Activated CD8-positive, alpha-beta memory T cell treated with anti-CD3 and anti-CD28 coated beads, Interleukin-2, amount 10 ng/mL, durations not matched to agents 7 days and 5 days (primary cell): ENCODE measurements around the gene IQCN. TPM values are rescaled to one million over a fixed set of nuclear protein-coding genes. Genes with fewer than 3 reads are reported as not detected.
"Not testable (repeated sequence)": the region's sequence is repeated elsewhere in the genome, so short reads cannot be mapped to it uniquely, and the experiment has no call there.

ENCODE experiments used
- ATAC-seq: fragments of 150-1000 bp; cut with Tn5 transposase; one replicate; pipeline ENCODE4 v1.10.0; 2021; ENCODE audit warnings: moderate library complexity
- CTCF ChIA-PET: fragments of 350-600 bp; sonication (Branson Sonifier 250); formaldehyde crosslinking; loops from one replicate; lab custom pipeline; 2021; ENCODE audit warnings: antibody characterized with exemption; lab: Charles Lee
- DNase-seq: peaks from one replicate; pipeline ENCODE4 v3.0.0-alpha.2; 2020
- H3K27ac Mint-ChIP-seq: one replicate; pipeline ENCODE4 v1.8.0; 2021; ENCODE audit warnings: mild to moderate bottlenecking, mixed read lengths
- H3K27me3 Mint-ChIP-seq: one replicate; pipeline ENCODE4 v1.8.0; 2021; ENCODE audit warnings: mixed read lengths
- H3K36me3 Mint-ChIP-seq: one replicate; pipeline ENCODE4 v1.8.0; 2021; ENCODE audit warnings: mild to moderate bottlenecking, mixed read lengths
- H3K4me1 Mint-ChIP-seq: one replicate; pipeline ENCODE4 v1.8.0; 2021; ENCODE audit warnings: mixed read lengths
- H3K4me3 Mint-ChIP-seq: one replicate; pipeline ENCODE4 v1.8.0; 2021; ENCODE audit warnings: mild to moderate bottlenecking, moderate library complexity, mixed read lengths
- H3K9me3 Mint-ChIP-seq: one replicate; pipeline ENCODE4 v1.8.0; 2022; ENCODE audit warnings: low read depth, mixed read lengths
- microRNA-seq: library from miRNA; unstranded; fragments of <30 nt; microRNA quantifications from one replicate; pipeline ENCODE4 v1.2.0, GENCODE V29; 2022
- total RNA-seq, 2 experiments: library from RNA; stranded (reverse); gene quantifications; one replicate each; pipeline ENCODE4 v1.2.3, GENCODE V29; 2021

The IQCN gene
- total RNA-seq, 2 experiments from 2014 or later = 2.2 to 3.1 TPM

DNA sequence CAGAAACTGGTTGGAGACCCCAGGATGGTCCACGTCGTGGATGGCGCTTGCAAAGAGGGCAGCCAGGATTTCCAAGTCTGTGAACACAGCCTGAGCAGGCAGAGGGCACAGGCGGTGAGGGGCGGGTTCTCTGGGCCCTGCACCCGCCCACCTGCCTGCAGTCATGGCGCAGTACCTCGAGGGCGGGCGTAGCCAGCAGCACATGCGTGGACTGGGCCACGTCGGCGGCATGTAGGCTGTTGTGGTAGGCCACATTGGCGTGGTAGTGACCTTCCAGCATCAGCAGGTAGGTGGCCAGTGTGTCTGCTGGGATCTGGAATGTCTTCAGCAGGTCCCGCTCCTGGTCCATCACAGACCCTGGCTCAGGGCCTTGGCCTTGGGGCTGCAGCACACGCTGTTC lies 56.1 kb downstream of the IQCN start:
- CTCF ChIA-PET = interaction anchor here (1.3 kb wide), 1 partner anchor 34 kb away, joined by 3 read pairs; no protein-coding TSS in a partner anchor
- no peak for DNase-seq
- no peak overlapping the region for H3K27ac Mint-ChIP-seq
- H3K4me3 Mint-ChIP-seq = no peak overlapping the region
- no peaks in the 10 kb centered on the region for H3K9me3 Mint-ChIP-seq
- peaks cover 10% of the 10 kb centered on the region for H3K4me1 Mint-ChIP-seq
- no peak for ATAC-seq
- H3K27me3 Mint-ChIP-seq = peaks cover 24% of the 10 kb centered on the region
- no peaks in the 10 kb centered on the region for H3K36me3 Mint-ChIP-seq

DNA sequence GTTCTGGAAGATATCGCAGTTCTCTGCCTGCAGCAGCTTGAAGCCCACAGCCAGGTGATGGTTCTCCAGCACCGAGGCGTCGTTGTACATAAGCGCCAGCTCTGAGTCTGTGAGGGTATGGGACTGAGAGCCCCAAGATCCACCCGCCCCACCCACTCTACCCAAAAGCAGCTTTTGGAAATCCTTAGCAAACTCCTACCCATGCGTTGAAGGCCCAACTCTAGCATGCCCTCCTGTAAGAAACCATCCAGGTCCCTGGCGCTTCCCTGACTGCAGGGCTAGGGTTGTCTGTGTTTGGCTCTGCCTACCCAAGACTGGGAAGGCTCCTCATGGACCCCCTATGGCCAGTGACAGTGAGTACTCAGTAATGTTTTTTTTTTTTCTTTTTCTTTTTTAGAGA lies 57.5 kb downstream of the IQCN start:
- H3K27ac Mint-ChIP-seq = no peak overlapping the region
- CTCF ChIA-PET = interaction anchor here (0.9 to 1.3 kb wide), 2 partner anchors 35 to 195 kb away, joined by 3 to 4 read pairs; no protein-coding TSS in a partner anchor

GRCh38 chr19:18214779-18215433 lies 59.3 kb downstream of the IQCN start:
- Mint-ChIP-seq H3K27me3 (peaks cover 5% of the 10 kb centered on the region), H3K36me3 (no peaks in the 10 kb centered on the region), H3K4me1 (peaks cover 9% of the 10 kb centered on the region), H3K27ac (no peak overlapping the region), H3K4me3 (no peak overlapping the region), H3K9me3 (no peaks in the 10 kb centered on the region)
- CTCF ChIA-PET = interaction anchor here (0.7 to 1.4 kb wide), 2 partner anchors 9 to 10 kb away, joined by 3 read pairs; no protein-coding TSS in a partner anchor
- no peak for DNase-seq
- peak; percentile 59 for ATAC-seq

More for the DNA sequence above, 57.5 kb downstream of the IQCN start:
- DNase-seq (no peak), ATAC-seq (no peak)
- Mint-ChIP-seq H3K36me3 (no peaks in the 10 kb centered on the region), H3K27me3 (peaks cover 18% of the 10 kb centered on the region), H3K4me1 (peaks cover 10% of the 10 kb centered on the region), H3K4me3 (no peak overlapping the region), H3K9me3 (no peaks in the 10 kb centered on the region)

DNA sequence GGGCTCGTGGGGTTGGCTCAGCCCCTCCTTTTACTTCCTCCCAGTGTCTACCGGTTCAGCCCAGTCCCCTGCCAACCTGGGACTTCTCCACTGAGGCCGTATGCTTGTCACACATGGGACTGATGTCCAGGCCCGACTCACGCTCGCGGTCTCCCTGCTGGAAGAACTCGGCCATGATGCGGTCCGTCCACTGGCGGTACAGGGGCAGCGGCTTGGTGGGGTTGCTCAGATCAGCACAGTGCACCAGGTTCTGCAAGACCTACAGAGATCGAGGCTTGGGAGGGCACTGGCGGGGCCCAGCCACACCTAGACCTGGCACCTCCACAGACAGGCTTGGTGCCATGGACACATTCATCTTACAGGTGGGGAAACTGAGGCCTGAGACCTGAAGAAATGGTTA lies 62.6 kb downstream of the IQCN start:
- H3K27me3 Mint-ChIP-seq = peaks cover 7% of the 10 kb centered on the region
- ATAC-seq (no peak), DNase-seq (no peak)
- peaks cover 6% of the 10 kb centered on the region for H3K4me1 Mint-ChIP-seq
- no peaks in the 10 kb centered on the region for H3K9me3 Mint-ChIP-seq
- H3K27ac Mint-ChIP-seq = no peak overlapping the region
- no peaks in the 10 kb centered on the region for H3K36me3 Mint-ChIP-seq
- CTCF ChIA-PET = interaction anchor here (1.9 kb wide), 1 partner anchor 40 kb away, joined by 6 read pairs; no protein-coding TSS in a partner anchor
- H3K4me3 Mint-ChIP-seq = no peak overlapping the region

DNA sequence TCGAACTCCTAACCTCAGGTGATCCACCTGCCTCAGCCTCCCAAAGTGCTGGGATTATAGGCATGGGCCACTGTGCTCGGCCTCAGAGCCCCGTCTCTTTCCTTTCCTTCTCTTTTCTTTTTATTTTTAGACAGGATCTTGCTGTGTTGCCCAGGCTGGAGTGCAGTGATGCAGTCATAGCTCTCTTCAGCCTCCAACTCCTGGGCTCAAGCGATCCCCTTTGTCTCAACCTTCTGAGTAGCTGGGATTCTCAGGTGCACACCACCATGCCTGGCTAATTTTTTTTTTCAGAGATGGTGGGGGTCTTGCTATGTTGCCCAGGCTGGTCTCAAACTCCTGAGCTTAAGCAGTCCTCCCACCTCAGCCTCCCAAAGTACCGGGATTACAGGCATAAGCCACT lies 64.3 kb downstream of the IQCN start:
- ATAC-seq, DNase-seq, H3K9me3 Mint-ChIP-seq, H3K4me1 Mint-ChIP-seq, H3K36me3 Mint-ChIP-seq, H3K27ac Mint-ChIP-seq, H3K27me3 Mint-ChIP-seq, H3K4me3 Mint-ChIP-seq: not testable (repeated sequence)
- CTCF ChIA-PET = interaction anchor here (1.4 to 9.9 kb wide), 7 partner anchors 22 to 202 kb away, joined by 3 to 166 read pairs (median 5); a partner anchor contains a TSS

DNA sequence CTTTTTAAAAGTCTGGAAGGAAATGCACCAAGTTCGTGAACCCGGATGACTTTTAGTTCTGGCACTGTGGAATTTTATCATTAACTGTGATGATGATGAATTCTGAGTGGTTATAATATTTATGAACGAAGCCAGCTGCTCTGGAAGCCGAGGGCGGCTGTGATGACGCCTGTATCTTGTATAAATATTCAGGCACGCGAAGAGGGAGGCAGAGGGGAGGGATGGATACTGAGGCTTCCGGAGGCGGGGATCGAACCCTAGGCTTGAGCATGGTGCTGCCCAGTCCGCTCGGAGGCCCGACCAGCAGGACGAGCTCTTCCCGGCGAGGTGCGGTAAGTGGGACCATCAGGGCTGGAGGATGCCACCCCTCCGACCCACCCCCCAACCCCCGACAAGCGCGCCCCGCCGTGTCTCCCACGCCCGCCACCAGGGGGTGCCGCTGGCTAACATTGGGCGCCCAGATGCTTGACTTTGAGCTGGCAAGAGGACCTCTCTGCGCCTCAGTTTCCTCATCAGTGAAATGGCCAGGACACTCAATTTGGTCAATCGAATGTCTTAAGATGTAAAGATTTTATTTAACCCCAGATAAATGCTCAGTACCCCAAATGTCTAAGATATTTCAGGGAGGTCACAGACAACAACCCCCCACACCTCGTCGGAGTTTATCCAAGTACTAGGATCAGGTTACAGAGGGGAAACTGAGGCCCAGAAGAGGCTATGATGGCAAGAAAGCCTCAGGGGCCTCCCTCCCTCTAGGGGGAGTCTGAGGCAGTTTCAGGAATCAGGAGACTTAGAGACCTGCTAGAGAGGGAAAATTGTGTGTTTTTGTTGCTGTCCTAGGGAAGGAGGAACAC lies 65.9 kb downstream of the IQCN start:
- CTCF ChIA-PET = interaction anchor here (0.6 to 9.9 kb wide), 14 partner anchors 16 to 206 kb away, joined by 3 to 166 read pairs (median 4); partner anchors contain the start of gene IQCN
- H3K36me3 Mint-ChIP-seq = no peaks in the 10 kb centered on the region
- no peak overlapping the region for H3K4me3 Mint-ChIP-seq
- H3K9me3 Mint-ChIP-seq = no peaks in the 10 kb centered on the region
- ATAC-seq (no peak), DNase-seq (peak; percentile 59)
- H3K4me1 Mint-ChIP-seq = peaks cover 6% of the 10 kb centered on the region
- H3K27ac Mint-ChIP-seq = no peak overlapping the region
- H3K27me3 Mint-ChIP-seq = peaks cover 7% of the 10 kb centered on the region

Small RNA genes within 50 kb of the gene (microRNA-seq; reads per million reads assigned to microRNA genes)
- gene MIR3188 = 2.1 reads per million

Other genes starting within 250 kb of the IQCN start
- gene IL12RB1, start 187.5 kb downstream of the IQCN start, total RNA-seq = 10 to 100 TPM; 69.9 to 76.2 TPM
- 10 to 100 TPM; 25.7 to 34.1 TPM for gene MAST3, start 176.7 kb downstream of the IQCN start, total RNA-seq
- 10 to 100 TPM in 1 of 2 experiments, 1 to 10 TPM in 1; 8.0 to 11.2 TPM for gene PIK3R2, start 121.3 kb downstream of the IQCN start, total RNA-seq
- 10 to 100 TPM; 57.1 to 66.2 TPM for gene IFI30, start 100.6 kb downstream of the IQCN start, total RNA-seq
- gene MPV17L2, start 81.2 kb downstream of the IQCN start, total RNA-seq = 10 to 100 TPM in 1 of 2 experiments, 1 to 10 TPM in 1; 8.2 to 12.9 TPM
- 1 to 10 TPM; 3.5 to 3.7 TPM for gene RAB3A, start 70.4 kb downstream of the IQCN start, total RNA-seq
- under 1 TPM; 0.14 to 0.23 TPM for gene PDE4C, start 48.0 kb downstream of the IQCN start, total RNA-seq
- gene JUND, start 7.2 kb upstream of the IQCN start, total RNA-seq = 100 to 1,000 TPM; 498 to 501 TPM
- gene LSM4, start 48.6 kb upstream of the IQCN start, total RNA-seq = 100 to 1,000 TPM; 209 to 236 TPM
- 10 to 100 TPM; 35.5 to 44.7 TPM for gene PGPEP1, start 66.1 kb upstream of the IQCN start, total RNA-seq
- gene GDF15, start 111.7 kb upstream of the IQCN start, total RNA-seq = not detected
- under 1 TPM in 1 of 2 experiments, not detected in 1; 0.12 TPM for gene LRRC25, start 123.2 kb upstream of the IQCN start, total RNA-seq
- 100 to 1,000 TPM; 197 to 247 TPM for gene SSBP4, start 144.9 kb upstream of the IQCN start, total RNA-seq
- gene ISYNA1, start 163.7 kb upstream of the IQCN start, total RNA-seq = 10 to 100 TPM; 29.6 to 30.0 TPM
- 10 to 100 TPM; 22.9 to 33.7 TPM for gene ELL, start 247.6 kb upstream of the IQCN start, total RNA-seq